ENCODE data around the gene GLI3.

DNA sequence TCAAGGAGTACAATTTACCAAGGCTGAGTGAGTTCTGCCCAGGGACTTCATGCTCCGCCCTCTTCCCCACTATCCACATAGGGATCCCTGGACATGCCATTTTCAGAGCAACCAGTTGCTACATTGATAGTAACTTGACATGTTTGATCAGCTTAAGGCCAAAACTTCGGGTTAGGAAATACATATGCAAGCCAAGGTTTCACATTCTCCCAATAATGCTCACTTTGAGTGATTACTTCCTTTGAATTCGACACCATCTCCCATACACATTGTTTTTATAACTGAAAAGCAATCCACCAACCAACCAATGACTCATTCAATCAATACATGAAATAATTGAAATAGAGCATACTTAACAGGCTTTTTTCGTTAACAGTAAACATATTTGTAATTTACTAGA, 137.9 kb downstream of the GLI3 start:
- TF ChIP-seq, protein P1, sequence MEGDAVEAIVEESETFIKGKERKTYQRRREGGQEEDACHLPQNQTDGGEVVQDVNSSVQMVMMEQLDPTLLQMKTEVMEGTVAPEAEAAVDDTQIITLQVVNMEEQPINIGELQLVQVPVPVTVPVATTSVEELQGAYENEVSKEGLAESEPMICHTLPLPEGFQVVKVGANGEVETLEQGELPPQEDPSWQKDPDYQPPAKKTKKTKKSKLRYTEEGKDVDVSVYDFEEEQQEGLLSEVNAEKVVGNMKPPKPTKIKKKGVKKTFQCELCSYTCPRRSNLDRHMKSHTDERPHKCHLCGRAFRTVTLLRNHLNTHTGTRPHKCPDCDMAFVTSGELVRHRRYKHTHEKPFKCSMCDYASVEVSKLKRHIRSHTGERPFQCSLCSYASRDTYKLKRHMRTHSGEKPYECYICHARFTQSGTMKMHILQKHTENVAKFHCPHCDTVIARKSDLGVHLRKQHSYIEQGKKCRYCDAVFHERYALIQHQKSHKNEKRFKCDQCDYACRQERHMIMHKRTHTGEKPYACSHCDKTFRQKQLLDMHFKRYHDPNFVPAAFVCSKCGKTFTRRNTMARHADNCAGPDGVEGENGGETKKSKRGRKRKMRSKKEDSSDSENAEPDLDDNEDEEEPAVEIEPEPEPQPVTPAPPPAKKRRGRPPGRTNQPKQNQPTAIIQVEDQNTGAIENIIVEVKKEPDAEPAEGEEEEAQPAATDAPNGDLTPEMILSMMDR (conservative IDR thresholded peaks at IDR 0.05 in 1 of 2, IDR thresholded peaks at IDR 0.05 in 1 of 2; ENCODE audit: extremely low read depth in 1 of 2, insufficient read depth in 1 of 2, low read depth in 1 of 2, low read length in 2 of 2) = no peak
- no peak for TF ChIP-seq EZH2 (IDR thresholded peaks at IDR 0.05; ENCODE audit: borderline replicate concordance, low read length)
